ENCODE measurements around the gene CD99L2.
"Not testable (repeated sequence)": the region's sequence is repeated elsewhere in the genome, so short reads cannot be mapped to it uniquely, and the experiment has no call there.

Gene CD99L2

GRCh38 chrX:150893936-150894335 is 4.5 kb downstream of the CD99L2 start:
- DNase-seq = no peak

- DNase-seq = no peak
Observed at GRCh38 chrX:150889131-150889530, 9.3 kb downstream of the CD99L2 start.

- no peak for DNase-seq
Observed at GRCh38 chrX:150887906-150888465, 10.5 kb downstream of the CD99L2 start.

- not testable (repeated sequence) for DNase-seq
Observed at GRCh38 chrX:150887268-150887667, 11.2 kb downstream of the CD99L2 start.

- DNase-seq = no peak
Observed at GRCh38 chrX:150886381-150886780, 12.1 kb downstream of the CD99L2 start.

GRCh38 chrX:150880808-150881165 is 17.7 kb downstream of the CD99L2 start:
- DNase-seq = no peak

- no peak for DNase-seq
Observed at GRCh38 chrX:150879855-150880807, 18.3 kb downstream of the CD99L2 start.

GRCh38 chrX:150875621-150876020 is 22.8 kb downstream of the CD99L2 start:
- DNase-seq = not testable (repeated sequence)

GRCh38 chrX:150874448-150874847 is 24.0 kb downstream of the CD99L2 start:
- no peak for DNase-seq

GRCh38 chrX:150873616-150874015 is 24.9 kb downstream of the CD99L2 start:
- no peak for DNase-seq

- no peak for DNase-seq
Observed at GRCh38 chrX:150872773-150873336, 25.6 kb downstream of the CD99L2 start.

- DNase-seq = no peak
Observed at GRCh38 chrX:150871341-150871811, 27.1 kb downstream of the CD99L2 start.

GRCh38 chrX:150870487-150871340 is 27.8 kb downstream of the CD99L2 start:
- DNase-seq = no peak

GRCh38 chrX:150870029-150870428 is 28.4 kb downstream of the CD99L2 start:
- no peak for DNase-seq

- no peak for DNase-seq
Observed at GRCh38 chrX:150869450-150869849, 29.0 kb downstream of the CD99L2 start.

GRCh38 chrX:150868625-150869024 is 29.8 kb downstream of the CD99L2 start:
- no peak for DNase-seq

- no peak for DNase-seq
Observed at GRCh38 chrX:150864127-150864526, 34.3 kb downstream of the CD99L2 start.

- no peak for DNase-seq
Observed at GRCh38 chrX:150863191-150863590, 35.3 kb downstream of the CD99L2 start.

GRCh38 chrX:150857453-150857852 is 41.0 kb downstream of the CD99L2 start:
- DNase-seq = no peak

- no peak for DNase-seq
Observed at GRCh38 chrX:150856785-150857184, 41.7 kb downstream of the CD99L2 start.

- no peak for DNase-seq
Observed at GRCh38 chrX:150856101-150856500, 42.4 kb downstream of the CD99L2 start.

GRCh38 chrX:150854856-150855255 is 43.6 kb downstream of the CD99L2 start:
- no peak for DNase-seq

Measured in stimulated activated CD4-positive, alpha-beta T cell treated with anti-CD3 and anti-CD28 coated beads, Interleukin-12 subunit alpha, Interleukin-12 subunit beta, amount 100 ng/mL, for 4 hours (primary cell).